ENCODE results near the gene DMXL1.

DNA sequence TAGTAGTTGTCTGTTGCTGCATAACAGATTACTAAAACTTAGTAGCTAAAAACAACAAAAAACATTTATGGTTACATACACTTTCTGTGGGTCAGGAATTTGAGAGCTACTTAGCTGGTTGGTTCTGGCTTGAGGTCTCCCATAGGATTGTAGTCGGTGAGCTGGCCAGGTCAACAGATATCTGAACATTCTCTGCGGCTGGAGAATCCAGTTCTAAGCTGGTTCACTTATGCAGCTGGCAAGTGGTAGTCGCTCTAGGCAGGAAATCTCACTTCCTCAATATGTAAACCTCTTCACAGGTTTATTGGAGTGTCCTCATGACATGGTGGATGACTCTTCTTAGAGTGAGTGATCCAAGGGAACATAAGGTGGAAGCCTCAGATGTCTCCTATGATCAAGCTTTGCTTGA, 219.3 kb downstream of the DMXL1 start:
- TF ChIP-seq, protein P1, sequence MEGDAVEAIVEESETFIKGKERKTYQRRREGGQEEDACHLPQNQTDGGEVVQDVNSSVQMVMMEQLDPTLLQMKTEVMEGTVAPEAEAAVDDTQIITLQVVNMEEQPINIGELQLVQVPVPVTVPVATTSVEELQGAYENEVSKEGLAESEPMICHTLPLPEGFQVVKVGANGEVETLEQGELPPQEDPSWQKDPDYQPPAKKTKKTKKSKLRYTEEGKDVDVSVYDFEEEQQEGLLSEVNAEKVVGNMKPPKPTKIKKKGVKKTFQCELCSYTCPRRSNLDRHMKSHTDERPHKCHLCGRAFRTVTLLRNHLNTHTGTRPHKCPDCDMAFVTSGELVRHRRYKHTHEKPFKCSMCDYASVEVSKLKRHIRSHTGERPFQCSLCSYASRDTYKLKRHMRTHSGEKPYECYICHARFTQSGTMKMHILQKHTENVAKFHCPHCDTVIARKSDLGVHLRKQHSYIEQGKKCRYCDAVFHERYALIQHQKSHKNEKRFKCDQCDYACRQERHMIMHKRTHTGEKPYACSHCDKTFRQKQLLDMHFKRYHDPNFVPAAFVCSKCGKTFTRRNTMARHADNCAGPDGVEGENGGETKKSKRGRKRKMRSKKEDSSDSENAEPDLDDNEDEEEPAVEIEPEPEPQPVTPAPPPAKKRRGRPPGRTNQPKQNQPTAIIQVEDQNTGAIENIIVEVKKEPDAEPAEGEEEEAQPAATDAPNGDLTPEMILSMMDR (conservative IDR thresholded peaks at IDR 0.05; ENCODE audit: low read depth in 2 of 2), result no peak
- TF ChIP-seq CREB1 (CRISPR knock-in tag; IDR thresholded peaks at IDR 0.05; ENCODE audit: low read depth) (no peak), EZH2 (IDR thresholded peaks at IDR 0.05; ENCODE audit: low read depth, unreplicated experiment) (no peak), EZH2phosphoT487 (IDR thresholded peaks at IDR 0.05; ENCODE audit: unreplicated experiment) (no peak), POLR2AphosphoS5 (IDR thresholded peaks at IDR 0.05; ENCODE audit: low read depth) (no peak), JUNB (IDR thresholded peaks at IDR 0.05; ENCODE audit: unreplicated experiment) (no peak), ZNF114 (CRISPR knock-in tag; IDR thresholded peaks at IDR 0.05) (no peak), STAT1 (IDR thresholded peaks at IDR 0.05; ENCODE audit: unreplicated experiment) (no peak), NANOG (IDR thresholded peaks at IDR 0.05; ENCODE audit: borderline replicate concordance) (no peak), ZNF331 (CRISPR knock-in tag; IDR thresholded peaks at IDR 0.05; ENCODE audit: low read depth) (no peak)
- TF ChIP-seq, protein P2, sequence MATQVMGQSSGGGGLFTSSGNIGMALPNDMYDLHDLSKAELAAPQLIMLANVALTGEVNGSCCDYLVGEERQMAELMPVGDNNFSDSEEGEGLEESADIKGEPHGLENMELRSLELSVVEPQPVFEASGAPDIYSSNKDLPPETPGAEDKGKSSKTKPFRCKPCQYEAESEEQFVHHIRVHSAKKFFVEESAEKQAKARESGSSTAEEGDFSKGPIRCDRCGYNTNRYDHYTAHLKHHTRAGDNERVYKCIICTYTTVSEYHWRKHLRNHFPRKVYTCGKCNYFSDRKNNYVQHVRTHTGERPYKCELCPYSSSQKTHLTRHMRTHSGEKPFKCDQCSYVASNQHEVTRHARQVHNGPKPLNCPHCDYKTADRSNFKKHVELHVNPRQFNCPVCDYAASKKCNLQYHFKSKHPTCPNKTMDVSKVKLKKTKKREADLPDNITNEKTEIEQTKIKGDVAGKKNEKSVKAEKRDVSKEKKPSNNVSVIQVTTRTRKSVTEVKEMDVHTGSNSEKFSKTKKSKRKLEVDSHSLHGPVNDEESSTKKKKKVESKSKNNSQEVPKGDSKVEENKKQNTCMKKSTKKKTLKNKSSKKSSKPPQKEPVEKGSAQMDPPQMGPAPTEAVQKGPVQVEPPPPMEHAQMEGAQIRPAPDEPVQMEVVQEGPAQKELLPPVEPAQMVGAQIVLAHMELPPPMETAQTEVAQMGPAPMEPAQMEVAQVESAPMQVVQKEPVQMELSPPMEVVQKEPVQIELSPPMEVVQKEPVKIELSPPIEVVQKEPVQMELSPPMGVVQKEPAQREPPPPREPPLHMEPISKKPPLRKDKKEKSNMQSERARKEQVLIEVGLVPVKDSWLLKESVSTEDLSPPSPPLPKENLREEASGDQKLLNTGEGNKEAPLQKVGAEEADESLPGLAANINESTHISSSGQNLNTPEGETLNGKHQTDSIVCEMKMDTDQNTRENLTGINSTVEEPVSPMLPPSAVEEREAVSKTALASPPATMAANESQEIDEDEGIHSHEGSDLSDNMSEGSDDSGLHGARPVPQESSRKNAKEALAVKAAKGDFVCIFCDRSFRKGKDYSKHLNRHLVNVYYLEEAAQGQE (IDR thresholded peaks at IDR 0.05; ENCODE audit: unreplicated experiment), result no peak
